ENCODE data around the gene CFAP57. TPM values are rescaled to one million over a fixed set of nuclear protein-coding genes. Genes with fewer than 3 reads are reported as not detected.

Gene CFAP57
- total RNA-seq, 2 donors from 2014 or later: 0.12 TPM; not detected in 1

- H3K9me3 ChIP-seq: peaks cover 0 to 13% of the 10 kb centered on the region in 2 donors
- peaks cover 0 to 3% of the 10 kb centered on the region in 2 donors for H3K27me3 ChIP-seq
- no peak overlapping the region for H3K27ac ChIP-seq
- no peak overlapping the region for H3K4me3 ChIP-seq
- H3K36me3 ChIP-seq: no peaks in the 10 kb centered on the region
- peaks cover 0 to 14% of the 10 kb centered on the region in 2 donors for H3K4me1 ChIP-seq
- no peak for TF ChIP-seq CTCF (IDR thresholded peaks at IDR 0.05)
- no peak for DNase-seq (ENCODE audit: low spot score)
Observed at GRCh38 chr1:43144237-43144636, 27.9 kb upstream of the CFAP57 start.

- TF ChIP-seq CTCF (IDR thresholded peaks at IDR 0.05): no peak
- Histone ChIP-seq H3K27me3 (peaks cover 0 to 3% of the 10 kb centered on the region in 2 donors), H3K36me3 (no peaks in the 10 kb centered on the region), H3K4me3 (peak overlapping the region; percentile 15 to 50), H3K27ac (no peak overlapping the region), H3K4me1 (peaks cover 0 to 14% of the 10 kb centered on the region in 2 donors), H3K9me3 (no peaks in the 10 kb centered on the region)
- no peak for DNase-seq (ENCODE audit: low spot score)
Observed at GRCh38 chr1:43147625-43148327, 24.4 kb upstream of the CFAP57 start.

- no peaks in the 10 kb centered on the region for H3K9me3 ChIP-seq
- no peak for TF ChIP-seq CTCF (IDR thresholded peaks at IDR 0.05)
Observed at GRCh38 chr1:43149889-43150288, 22.2 kb upstream of the CFAP57 start.

GRCh38 chr1:43152866-43153265 lies 19.3 kb upstream of the CFAP57 start:
- Histone ChIP-seq H3K27me3 (no peaks in the 10 kb centered on the region), H3K9me3 (no peaks in the 10 kb centered on the region), H3K4me1 (peaks cover 0 to 8% of the 10 kb centered on the region in 2 donors), H3K27ac (no peak overlapping the region), H3K4me3 (no peak overlapping the region), H3K36me3 (no peaks in the 10 kb centered on the region)
- TF ChIP-seq CTCF (IDR thresholded peaks at IDR 0.05): no peak
- no peak for DNase-seq (ENCODE audit: low spot score)

More at GRCh38 chr1:43149889-43150288, 22.2 kb upstream of the CFAP57 start:
- no peaks in the 10 kb centered on the region for H3K36me3 ChIP-seq
- no peak overlapping the region for H3K4me3 ChIP-seq
- H3K27me3 ChIP-seq: peaks cover 0 to 2% of the 10 kb centered on the region in 2 donors
- H3K27ac ChIP-seq: no peak overlapping the region
- H3K4me1 ChIP-seq: peaks cover 0 to 14% of the 10 kb centered on the region in 2 donors
- DNase-seq (ENCODE audit: low spot score): no peak

- Histone ChIP-seq H3K36me3 (no peaks in the 10 kb centered on the region), H3K4me3 (no peak overlapping the region), H3K27ac (no peak overlapping the region), H3K9me3 (no peaks in the 10 kb centered on the region), H3K4me1 (peaks cover 0 to 3% of the 10 kb centered on the region in 2 donors), H3K27me3 (no peaks in the 10 kb centered on the region)
- DNase-seq (ENCODE audit: low spot score): no peak
- no peak for TF ChIP-seq CTCF (IDR thresholded peaks at IDR 0.05)
Observed at GRCh38 chr1:43153443-43153842, 18.7 kb upstream of the CFAP57 start.

- H3K27ac ChIP-seq: no peak overlapping the region
- no peaks in the 10 kb centered on the region for H3K27me3 ChIP-seq
- no peaks in the 10 kb centered on the region for H3K9me3 ChIP-seq
- no peak overlapping the region for H3K4me3 ChIP-seq
- TF ChIP-seq CTCF (IDR thresholded peaks at IDR 0.05): no peak
- DNase-seq (ENCODE audit: low spot score): no peak
- H3K4me1 ChIP-seq: no peaks in the 10 kb centered on the region
- H3K36me3 ChIP-seq: no peaks in the 10 kb centered on the region
Observed at GRCh38 chr1:43156026-43156425, 16.1 kb upstream of the CFAP57 start.
